Neural progenitor cell (in vitro differentiated cells): ENCODE data around the gene TMEM139. TPM values are rescaled to one million over a fixed set of nuclear protein-coding genes. Genes with fewer than 3 reads are reported as not detected.

Experiments
- DNase-seq: peaks from one replicate; pipeline ENCODE4 v3.0.0-alpha.2; 2016; ENCODE audit warnings: low spot score
- H2AFZ ChIP-seq: fragments of 200-600 bp; sonication (generic); replicated peaks from 2 replicates; pipeline ENCODE4 v1.6.1; 2016; ENCODE audit warnings: antibody characterized with exemption
- H3F3A ChIP-seq: fragments of 200-600 bp; sonication (generic); 2 replicates; pipeline ENCODE4 v1.6.1; 2016; ENCODE audit warnings: antibody characterized with exemption, low read depth
- H3K27ac ChIP-seq: fragments of 200-600 bp; sonication (generic); 2 replicates; pipeline ENCODE4 v1.5.1; 2016; ENCODE audit warnings: mild to moderate bottlenecking
- H3K27me3 ChIP-seq: fragments of 200-600 bp; sonication (generic); 2 replicates; pipeline ENCODE4 v1.6.1; 2016; ENCODE audit warnings: mild to moderate bottlenecking, moderate library complexity
- H3K36me3 ChIP-seq: fragments of 200-600 bp; sonication (generic); 2 replicates; pipeline ENCODE4 v1.5.1; 2016
- H3K4me1 ChIP-seq: fragments of 200-600 bp; sonication (generic); 2 replicates; pipeline ENCODE4 v1.6.1; 2016; ENCODE audit warnings: mixed run types
- H3K4me2 ChIP-seq: fragments of 200-600 bp; sonication (generic); 2 replicates; pipeline ENCODE4 v1.6.1; 2016
- H3K4me3 ChIP-seq: fragments of 200-600 bp; sonication (generic); 2 replicates; pipeline ENCODE4 v1.5.1; 2016
- H3K79me2 ChIP-seq: fragments of 200-600 bp; sonication (generic); 2 replicates; pipeline ENCODE4 v1.6.1; 2016; ENCODE audit warnings: low read depth
- H3K9ac ChIP-seq: fragments of 200-600 bp; sonication (generic); 2 replicates; pipeline ENCODE4 v1.6.1; 2016
- H3K9me3 ChIP-seq: fragments of 200-600 bp; sonication (generic); 2 replicates; pipeline ENCODE4 v1.5.1; 2016; ENCODE audit warnings: low read depth
- H4K20me1 ChIP-seq: fragments of 200-600 bp; sonication (generic); 2 replicates; pipeline ENCODE4 v1.6.1; 2016; ENCODE audit warnings: low read depth
- H3K27ac Mint-ChIP-seq: 3 replicates; pipeline ENCODE4 v1.8.0; 2021; ENCODE audit warnings: mixed read lengths
- H3K27me3 Mint-ChIP-seq: 2 replicates; pipeline ENCODE4 v1.8.0; 2022; ENCODE audit warnings: low read depth, mild to moderate bottlenecking, inconsistent platforms, moderate library complexity, mixed read lengths; ENCODE audit not compliant: insufficient read depth
- H3K36me3 Mint-ChIP-seq: 3 replicates; pipeline ENCODE4 v1.8.0; 2021; ENCODE audit warnings: mixed read lengths
- H3K4me1 Mint-ChIP-seq: 3 replicates; pipeline ENCODE4 v1.8.0; 2021; ENCODE audit warnings: mixed read lengths
- H3K4me3 Mint-ChIP-seq: 3 replicates; pipeline ENCODE4 v1.8.0; 2021; ENCODE audit warnings: mild to moderate bottlenecking, moderate library complexity, mixed read lengths
- H3K9me3 Mint-ChIP-seq: 3 replicates; pipeline ENCODE4 v1.8.0; 2020; ENCODE audit warnings: mixed read lengths
- CTCF ChIP-seq: fragments of 200-600 bp; sonication (generic); IDR thresholded peaks from 2 replicates; pipeline ENCODE4 v1.5.1; 2017; ENCODE audit warnings: antibody characterized with exemption, mild to moderate bottlenecking
- EZH2 ChIP-seq: fragments of 200-600 bp; sonication (generic); IDR thresholded peaks from 2 replicates; pipeline ENCODE4 v1.6.1; 2017; ENCODE audit warnings: antibody characterized with exemption, mild to moderate bottlenecking, moderate library complexity
- EZH2phosphoT487 ChIP-seq: fragments of 200-600 bp; sonication (generic); IDR thresholded peaks from 2 replicates; pipeline ENCODE4 v1.6.1; 2017; ENCODE audit warnings: antibody characterized with exemption
- total RNA-seq: library from RNA; depleted of rRNA; stranded (reverse); fragments of >200 nt; gene quantifications from 2 replicates; pipeline ENCODE4 v1.2.3, GENCODE V29; 2015; ENCODE audit warnings: low replicate concordance

Gene TMEM139
- total RNA-seq = 0.94 and 5.4 TPM in 2 replicates

- no peak within 1 kb of the TSS for H3K9ac ChIP-seq
- peak; percentile 51 for DNase-seq
- peaks cover 9% of the 10 kb centered on the region for H3K9me3 Mint-ChIP-seq
- H3K36me3 ChIP-seq = no peaks in the 10 kb centered on the region
- H3K27ac ChIP-seq = no peak within 1 kb of the TSS
- no peak for TF ChIP-seq EZH2
- TF ChIP-seq CTCF = no peak
- no peak for TF ChIP-seq EZH2phosphoT487
- H3K4me1 Mint-ChIP-seq = peaks cover 42% of the 10 kb centered on the region
- peaks cover 2% of the 10 kb centered on the region for H3K27me3 Mint-ChIP-seq
- peaks cover 5% of the 10 kb centered on the region for H3K36me3 Mint-ChIP-seq
- peaks cover 7% of the 10 kb centered on the region for H4K20me1 ChIP-seq
- H3K27ac Mint-ChIP-seq = no peak within 1 kb of the TSS
- H3K4me1 ChIP-seq = peaks cover 8% of the 10 kb centered on the region
- peaks cover 6% of the 10 kb centered on the region for H3K9me3 ChIP-seq
- peaks cover 12% of the 10 kb centered on the region for H3K27me3 ChIP-seq
- peak within 1 kb of the TSS; percentile 32 for H3K4me2 ChIP-seq
- H3K79me2 ChIP-seq = peaks cover 15% of the 10 kb centered on the region
- H3K4me3 Mint-ChIP-seq = peak within 1 kb of the TSS; percentile 54
- H3K4me3 ChIP-seq = no peak within 1 kb of the TSS
- no peaks in the 10 kb centered on the region for H3F3A ChIP-seq
- peak within 1 kb of the TSS; percentile 30 for H2AFZ ChIP-seq
Observed at GRCh38 chr7:143284591-143285469, at the start of gene TMEM139. Gene TMEM139 (plus strand): TSS chr7:143284958. CDS start chr7:143285958, 1,000 bp downstream.

GRCh38 chr7:143235561-143235960 is 49.2 kb upstream of the TMEM139 start:
- Histone ChIP-seq H3K79me2 (no peaks in the 10 kb centered on the region), H3F3A (no peaks in the 10 kb centered on the region), H4K20me1 (no peaks in the 10 kb centered on the region), H3K4me1 (no peaks in the 10 kb centered on the region), H3K9ac (no peak overlapping the region), H3K36me3 (no peaks in the 10 kb centered on the region), H3K27ac (no peak overlapping the region), H3K9me3 (peaks cover 10% of the 10 kb centered on the region), H3K4me3 (no peak overlapping the region), H3K4me2 (no peak overlapping the region), H3K27me3 (peaks cover 13% of the 10 kb centered on the region), H2AFZ (no peak overlapping the region)
- Mint-ChIP-seq H3K27me3 (no peaks in the 10 kb centered on the region), H3K27ac (no peak overlapping the region), H3K36me3 (no peaks in the 10 kb centered on the region), H3K4me3 (no peak overlapping the region), H3K9me3 (peaks cover 11% of the 10 kb centered on the region), H3K4me1 (no peaks in the 10 kb centered on the region)
- no peak for DNase-seq
- TF ChIP-seq CTCF (no peak), EZH2phosphoT487 (no peak), EZH2 (no peak)

- no peak overlapping the region for H3K27ac Mint-ChIP-seq
- Histone ChIP-seq H3K9me3 (peaks cover 10% of the 10 kb centered on the region), H3K36me3 (no peaks in the 10 kb centered on the region), H3K27me3 (peaks cover 21% of the 10 kb centered on the region), H3K4me2 (no peak overlapping the region), H2AFZ (no peak overlapping the region), H3K4me1 (no peaks in the 10 kb centered on the region), H3F3A (no peaks in the 10 kb centered on the region), H4K20me1 (no peaks in the 10 kb centered on the region), H3K4me3 (no peak overlapping the region), H3K9ac (no peak overlapping the region), H3K79me2 (no peaks in the 10 kb centered on the region), H3K27ac (no peak overlapping the region)
- no peaks in the 10 kb centered on the region for H3K36me3 Mint-ChIP-seq
- peaks cover 11% of the 10 kb centered on the region for H3K9me3 Mint-ChIP-seq
- DNase-seq = no peak
- H3K4me1 Mint-ChIP-seq = peaks cover 5% of the 10 kb centered on the region
- TF ChIP-seq EZH2 = no peak
- no peak for TF ChIP-seq CTCF
- TF ChIP-seq EZH2phosphoT487 = no peak
- H3K4me3 Mint-ChIP-seq = no peak overlapping the region
- no peaks in the 10 kb centered on the region for H3K27me3 Mint-ChIP-seq
Observed at GRCh38 chr7:143236408-143236990, 48.3 kb upstream of the TMEM139 start.
